LNCAP (cell line): ENCODE results near the gene FAM229A.

ENCODE experiments used
- CTCF ChIP-seq: fragments of 450-650 bp; IDR thresholded peaks from 2 replicates; pipeline ENCODE4 v1.5.1; 2017; ENCODE audit warnings: mild to moderate bottlenecking

FAM229A gene

GRCh38 chr1:32367912-32368635 is 5.8 kb upstream of the FAM229A start:
- no peak for TF ChIP-seq CTCF

GRCh38 chr1:32365445-32365844 is 3.2 kb upstream of the FAM229A start:
- no peak for TF ChIP-seq CTCF

- no peak for TF ChIP-seq CTCF
Observed at GRCh38 chr1:32364836-32365235, 2.6 kb upstream of the FAM229A start.

- no peak for TF ChIP-seq CTCF
Observed at GRCh38 chr1:32363713-32364112, 1.4 kb upstream of the FAM229A start.

GRCh38 chr1:32361674-32362473 is 411 bp downstream of the FAM229A start:
- no peak for TF ChIP-seq CTCF

- no peak for TF ChIP-seq CTCF
Observed at GRCh38 chr1:32361308-32361673, 994 bp downstream of the FAM229A start.

- no peak for TF ChIP-seq CTCF
Observed at GRCh38 chr1:32358435-32358834, 3.9 kb downstream of the FAM229A start.
